HG02943 (cell line): ENCODE data around the gene STARD13.

Experiments used
- ATAC-seq: cut with Tn5 transposase; IDR thresholded peaks from one replicate; pipeline ENCODE4 v1.9.1; 2021; ENCODE audit warnings: mild to moderate bottlenecking, low read depth, moderate library complexity; ENCODE audit not compliant: unreplicated experiment

The STARD13 gene

GRCh38 chr13:33073338-33073737, 212.2 kb downstream of the STARD13 start:
- no peak for ATAC-seq

DNA sequence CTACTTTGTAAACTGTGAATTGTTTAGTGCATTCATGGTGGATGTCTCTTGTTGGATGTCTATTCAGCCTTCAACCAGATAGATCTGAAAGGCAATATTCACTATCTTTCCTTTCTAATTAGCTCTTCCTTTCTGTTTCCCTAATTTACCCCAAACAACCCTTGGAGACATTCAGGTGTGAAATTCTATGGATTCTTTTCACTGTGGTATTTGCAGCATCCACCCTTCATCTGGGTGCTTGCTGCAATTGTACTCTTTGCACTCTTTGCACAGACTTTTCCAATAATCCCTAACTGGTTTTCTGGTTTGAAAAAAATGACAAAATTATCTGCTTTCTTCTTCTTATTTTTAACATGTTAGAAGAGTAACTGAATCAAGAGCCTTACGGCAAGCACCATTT, 212.8 kb downstream of the STARD13 start:
- ATAC-seq = no peak

GRCh38 chr13:33072282-33072681, 213.3 kb downstream of the STARD13 start:
- ATAC-seq = no peak

DNA sequence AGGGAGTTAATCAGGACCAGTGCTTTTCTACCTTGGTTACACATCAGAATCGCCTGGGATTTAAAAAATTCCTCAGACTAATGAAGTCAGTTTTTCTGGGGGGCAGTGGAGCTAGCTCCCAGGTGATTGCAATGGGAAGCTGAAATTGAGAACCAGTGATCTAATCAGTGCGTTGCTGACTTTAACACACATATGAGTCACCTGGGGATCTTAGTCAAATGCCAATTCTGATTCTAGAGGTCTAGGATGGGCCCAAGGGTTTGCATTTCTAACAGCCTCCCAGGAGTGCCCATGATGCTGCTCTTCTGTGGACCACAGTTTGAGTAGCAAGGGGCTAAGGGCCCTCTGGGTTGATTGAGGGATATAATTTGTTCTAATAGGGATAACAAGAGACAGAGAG, 214.8 kb downstream of the STARD13 start:
- ATAC-seq = no peak

- ATAC-seq = no peak
These were observed 216.2 kb downstream of the STARD13 start for GRCh38 chr13:33069365-33069764.

GRCh38 chr13:33066329-33066728, 219.2 kb downstream of the STARD13 start:
- ATAC-seq = no peak

DNA sequence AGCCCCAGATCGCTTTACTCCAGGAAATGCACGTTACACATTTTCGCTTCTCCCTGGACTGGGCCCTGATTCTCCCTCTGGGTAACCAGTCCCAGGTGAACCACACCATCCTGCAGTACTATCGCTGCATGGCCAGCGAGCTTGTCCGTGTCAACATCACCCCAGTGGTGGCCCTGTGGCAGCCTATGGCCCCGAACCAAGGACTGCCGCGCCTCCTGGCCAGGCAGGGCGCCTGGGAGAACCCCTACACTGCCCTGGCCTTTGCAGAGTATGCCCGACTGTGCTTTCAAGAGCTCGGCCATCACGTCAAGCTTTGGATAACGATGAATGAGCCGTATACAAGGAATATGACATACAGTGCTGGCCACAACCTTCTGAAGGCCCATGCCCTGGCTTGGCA, 224.7 kb downstream of the STARD13 start:
- ATAC-seq = no peak

DNA sequence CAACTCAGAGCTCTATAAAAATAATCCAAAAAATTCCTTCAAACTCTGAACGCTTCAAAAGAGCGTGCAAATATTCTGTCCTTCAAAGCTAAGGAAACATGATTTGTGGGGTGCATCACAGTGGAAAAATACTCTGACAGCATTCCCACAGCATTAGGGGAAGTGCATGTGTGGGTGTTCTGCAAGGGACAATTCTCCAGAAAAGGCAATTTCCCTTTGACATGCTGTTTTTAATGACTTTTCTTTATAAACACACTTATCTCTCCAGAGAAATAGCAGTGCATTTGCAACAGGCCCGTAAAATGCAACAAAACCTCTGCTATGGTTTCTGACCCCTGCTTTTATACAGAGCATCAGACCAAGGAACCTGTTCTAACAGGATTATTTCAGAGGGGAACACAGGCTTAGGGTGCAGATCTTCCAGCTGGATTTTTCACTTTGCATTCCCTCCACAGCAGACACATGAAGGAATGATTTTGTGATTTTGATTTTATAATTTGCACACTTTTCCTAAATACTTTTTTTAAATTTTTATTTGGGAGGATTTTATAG, 226.7 kb downstream of the STARD13 start:
- ATAC-seq = no peak

- ATAC-seq = no peak
These were observed 228.4 kb downstream of the STARD13 start for GRCh38 chr13:33057019-33057780.

DNA sequence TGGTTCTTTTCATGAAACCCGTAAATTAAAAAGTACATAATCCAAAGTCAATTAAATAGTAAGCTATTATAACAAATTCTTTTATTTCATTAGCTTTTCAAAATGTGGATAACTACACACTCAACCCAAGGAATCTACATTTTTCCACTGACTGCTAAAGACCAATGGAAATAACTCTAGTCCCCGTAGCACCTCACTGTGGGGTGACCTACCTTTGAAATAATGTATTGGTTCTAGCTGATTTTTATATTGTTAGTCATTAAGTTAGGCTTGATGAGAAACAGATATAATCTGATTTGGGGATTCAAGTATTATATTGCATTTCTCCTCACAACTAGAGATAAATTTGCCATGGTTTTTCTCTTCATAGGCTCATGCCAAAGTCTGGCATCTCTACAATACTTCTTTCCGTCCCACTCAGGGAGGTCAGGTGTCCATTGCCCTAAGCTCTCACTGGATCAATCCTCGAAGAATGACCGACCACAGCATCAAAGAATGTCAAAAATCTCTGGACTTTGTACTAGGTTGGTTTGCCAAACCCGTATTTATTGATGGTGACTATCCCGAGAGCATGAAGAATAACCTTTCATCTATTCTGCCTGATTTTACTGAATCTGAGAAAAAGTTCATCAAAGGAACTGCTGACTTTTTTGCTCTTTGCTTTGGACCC, 232.0 kb downstream of the STARD13 start:
- no peak for ATAC-seq
